K562 treated with DMSO at 1 percent for 12 hours (cell line): ENCODE data around the gene CARD14. TPM values are rescaled to one million over a fixed set of nuclear protein-coding genes. Genes with fewer than 3 reads are reported as not detected.

Source experiments
- total RNA-seq: library from RNA; unstranded; fragments of 300-600 nt; gene quantifications from 2 replicates; pipeline ENCODE4 v1.2.3, GENCODE V29; 2022; ENCODE audit not compliant: insufficient read depth

Gene CARD14
- 0.46 TPM in 1 of 2 replicates, not detected in the other for total RNA-seq

DNA sequence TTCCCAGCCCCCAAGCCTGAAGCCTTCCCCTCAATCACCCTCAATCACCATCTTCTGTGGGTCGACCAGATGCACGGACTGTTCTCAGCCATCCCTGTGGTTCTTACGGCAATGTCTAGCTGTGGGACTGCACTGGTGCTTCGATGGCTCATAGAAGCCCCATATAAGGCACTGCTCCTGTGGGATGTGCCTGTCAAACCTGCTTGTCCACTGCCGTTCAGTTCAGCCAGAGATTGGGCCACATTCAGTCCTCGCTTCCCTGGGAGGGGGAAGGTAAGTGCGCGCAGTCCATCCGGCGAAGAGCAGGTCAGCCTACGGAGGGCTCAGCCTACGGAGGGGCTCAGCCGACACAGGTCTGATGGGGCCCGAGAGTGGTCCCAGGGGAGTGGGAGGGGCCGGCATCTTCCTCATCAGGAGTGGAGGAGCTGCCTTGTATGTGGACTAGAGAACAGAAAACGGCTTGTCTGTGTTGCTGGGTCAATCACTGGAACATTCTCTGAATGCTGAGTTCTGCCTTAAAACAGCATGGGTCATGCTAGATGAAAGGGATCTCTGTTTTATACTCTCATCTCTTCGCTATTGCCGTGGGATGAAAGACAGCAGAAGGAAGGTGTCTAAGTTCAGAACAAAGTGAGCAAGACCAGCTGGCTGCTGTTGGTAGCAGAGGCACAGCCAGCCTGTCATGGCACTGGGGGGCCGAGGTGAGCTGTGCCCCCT is at the start of gene CARD14:
CARD14 (plus strand) TSS at position 247 of the 717 bp plus-strand sequence. CDS start 11,409 bp downstream, outside the sequence.

DNA sequence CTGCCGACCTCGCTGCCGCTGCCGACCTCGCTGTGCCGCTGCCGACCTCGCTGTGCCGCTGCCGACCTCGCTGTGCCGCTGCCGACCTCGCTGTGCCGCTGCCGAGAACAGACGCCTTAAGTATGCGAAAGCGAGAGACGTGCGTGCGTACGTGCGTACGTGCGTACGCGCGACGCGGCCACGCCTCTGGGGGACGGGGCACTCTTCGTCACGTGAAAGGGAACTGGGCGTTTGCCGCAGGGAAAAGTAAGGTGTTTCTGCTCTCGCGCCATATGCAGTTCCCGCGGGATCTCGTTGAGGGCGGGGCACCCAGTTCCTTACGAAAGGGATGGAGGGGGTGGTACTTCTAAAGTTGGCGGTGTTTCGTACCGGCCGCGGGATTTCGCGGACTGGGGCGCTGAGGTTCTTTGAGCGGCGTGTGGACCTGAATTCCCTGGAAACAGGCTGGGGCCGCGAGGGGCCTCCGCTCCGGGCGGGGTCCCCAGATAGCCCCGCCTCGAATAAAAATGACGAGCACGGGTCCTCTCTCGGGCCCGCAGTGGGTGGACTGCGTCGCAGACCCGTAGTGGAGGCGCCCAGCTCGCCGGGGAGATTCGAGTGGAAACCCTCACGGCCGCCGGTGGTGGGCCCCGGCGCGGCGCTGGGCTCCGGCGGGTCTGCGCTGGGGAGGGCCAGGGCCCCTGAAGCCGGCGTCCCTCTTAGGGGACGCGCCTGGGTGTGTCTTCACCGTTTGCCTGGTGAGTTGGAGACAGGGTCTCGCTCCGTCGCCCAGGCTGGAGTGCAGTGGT is 22.6 kb upstream of the CARD14 start, which contains the start of gene EIF4A3:
EIF4A3 (minus strand) TSS at position 94 of the 788 bp plus-strand sequence. CDS start 167 bp downstream, outside the sequence.

DNA sequence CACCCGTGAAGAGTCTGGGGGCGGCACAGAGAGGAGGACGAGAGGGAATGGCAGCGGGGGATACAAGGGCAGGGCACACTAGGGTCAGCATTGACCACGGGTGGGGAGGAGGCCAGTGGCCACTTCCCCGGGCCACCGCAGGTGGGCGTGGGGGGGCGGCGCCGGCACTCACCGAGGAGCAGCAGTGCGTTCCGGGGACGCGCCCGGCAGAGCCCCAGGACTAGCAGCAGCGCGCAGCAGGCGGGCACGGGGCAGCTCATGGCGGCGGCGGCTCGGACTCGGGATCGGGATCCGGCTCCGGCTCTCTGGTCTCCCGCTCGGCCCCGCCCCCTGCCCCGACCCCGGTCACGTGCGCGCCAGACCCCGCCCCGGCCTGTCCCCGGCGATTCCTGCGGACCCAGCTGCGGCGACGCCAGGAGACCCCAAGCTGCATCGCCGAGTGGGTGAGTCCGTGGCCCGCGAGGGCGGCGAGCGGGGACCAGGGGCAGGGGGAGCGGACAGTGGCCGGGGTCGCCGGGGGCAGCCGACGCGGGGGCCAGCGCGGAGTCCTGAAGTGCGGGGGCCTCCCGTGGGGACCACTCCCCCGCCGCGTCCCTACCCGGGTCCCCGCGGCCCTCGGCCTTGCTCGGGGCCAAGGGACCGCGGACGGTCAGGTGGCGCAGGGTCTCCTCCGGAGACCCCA is 50.4 kb downstream of the CARD14 start, which contains the start of the genes SGSH and SLC26A11:
SGSH (minus strand) TSS at position 280 of the 682 bp plus-strand sequence; CDS start at position 260, 20 bp downstream.
SLC26A11 (plus strand) TSS at position 374 of the 682 bp plus-strand sequence. CDS start 1,134 bp downstream, outside the sequence.

Other genes starting within 250 kb of the CARD14 start
- gene TBC1D16, start 134.2 kb upstream of the CARD14 start, total RNA-seq, result 0.17 and 1.7 TPM in 2 replicates
- gene CCDC40, start 133.4 kb upstream of the CARD14 start, total RNA-seq, result not detected in 2 replicates
- gene GAA, start 68.4 kb upstream of the CARD14 start, total RNA-seq, result 6.7 and 11.2 TPM in 2 replicates
- gene EIF4A3, start 22.9 kb upstream of the CARD14 start, total RNA-seq, result 101 and 119 TPM in 2 replicates
- 29.6 and 49.6 TPM in 2 replicates for gene SGSH, start 50.3 kb downstream of the CARD14 start, total RNA-seq
- 5.4 and 14.3 TPM in 2 replicates for gene SLC26A11, start 50.4 kb downstream of the CARD14 start, total RNA-seq
- 13.9 and 68.4 TPM in 2 replicates for gene RNF213, start 90.8 kb downstream of the CARD14 start, total RNA-seq
- 11.4 and 13.4 TPM in 2 replicates for gene ENDOV, start 245.1 kb downstream of the CARD14 start, total RNA-seq